ENCODE results near the gene SHD. TPM values are rescaled to one million over a fixed set of nuclear protein-coding genes. Genes with fewer than 3 reads are reported as not detected.

The SHD gene
- total and polyA plus RNA-seq, 2 of the 13 experiments (the other 11 are each of a cell fraction or from before 2014, with no cell fraction given): 0.11 to 0.20 TPM

- TF ChIP-seq ZNF646 (CRISPR knock-in tag; IDR thresholded peaks at IDR 0.05) (no peak), SUZ12 (IDR thresholded peaks at IDR 0.05; ENCODE audit: low read depth, low read length) (no peak), SMAD3 (CRISPR knock-in tag; IDR thresholded peaks at IDR 0.05) (peak; percentile 78), ZBTB4 (CRISPR knock-in tag; IDR thresholded peaks at IDR 0.05; ENCODE audit: borderline replicate concordance) (peak; percentile 60; the same call in 1 of the 2 replicates), ZNF704 (CRISPR knock-in tag; IDR thresholded peaks at IDR 0.05; ENCODE audit: borderline replicate concordance) (no peak), GTF2F1 (IDR thresholded peaks at IDR 0.05; ENCODE audit: low read length) (no peak), ZNF282 (IDR thresholded peaks at IDR 0.05; ENCODE audit: partially characterized antibody) (no peak), PREB (CRISPR knock-in tag; IDR thresholded peaks at IDR 0.05) (no peak), ARID3A (IDR thresholded peaks at IDR 0.05; ENCODE audit: low read depth, low read length) (peak; percentile 17; the same call in 1 of the 2 replicates), ZNF367 (CRISPR knock-in tag; IDR thresholded peaks at IDR 0.05; ENCODE audit: borderline replicate concordance) (no peak), ZNF629 (CRISPR knock-in tag; conservative IDR thresholded peaks at IDR 0.05) (peak; percentile 42; the same call in 1 of the 2 replicates)
Measured at GRCh38 chr19:4310247-4311121, 31.4 kb downstream of the SHD start (continued).
